ENCODE results near the gene TTC39B. TPM values are rescaled to one million over a fixed set of nuclear protein-coding genes. Genes with fewer than 3 reads are reported as not detected.

The TTC39B gene
- total RNA-seq, 1 donor from 2014 or later: 46.9 TPM

- Histone ChIP-seq H3K9me3 (no peaks in the 10 kb centered on the region), H3K4me1 (peaks cover 3% of the 10 kb centered on the region), H3K27me3 (no peaks in the 10 kb centered on the region), H3K27ac (no peak overlapping the region), H3K4me3 (no peak overlapping the region), H3K36me3 (no peaks in the 10 kb centered on the region)
- no peak for TF ChIP-seq CTCF (IDR thresholded peaks at IDR 0.05)
- intact Hi-C loops (cut with DNase I): no loop called here
- ATAC-seq (no peak), DNase-seq (no peak)
Measured at GRCh38 chr9:15158064-15158463, 149.0 kb downstream of the TTC39B start.

GRCh38 chr9:15157381-15157780 is 149.6 kb downstream of the TTC39B start:
- Histone ChIP-seq H3K27ac (no peak overlapping the region), H3K4me3 (no peak overlapping the region), H3K27me3 (no peaks in the 10 kb centered on the region), H3K36me3 (no peaks in the 10 kb centered on the region), H3K9me3 (no peaks in the 10 kb centered on the region), H3K4me1 (peaks cover 3% of the 10 kb centered on the region)
- no peak for DNase-seq
- no peak for TF ChIP-seq CTCF (IDR thresholded peaks at IDR 0.05)
- intact Hi-C loops (cut with DNase I): no loop called here
- ATAC-seq: no peak

- Histone ChIP-seq H3K27me3 (no peaks in the 10 kb centered on the region), H3K4me3 (no peak overlapping the region), H3K27ac (no peak overlapping the region), H3K36me3 (no peaks in the 10 kb centered on the region), H3K9me3 (no peaks in the 10 kb centered on the region), H3K4me1 (peaks cover 3% of the 10 kb centered on the region)
- intact Hi-C loops (cut with DNase I): no loop called here
- DNase-seq (no peak), ATAC-seq (no peak)
- no peak for TF ChIP-seq CTCF (IDR thresholded peaks at IDR 0.05)
Measured at GRCh38 chr9:15156241-15156640, 150.8 kb downstream of the TTC39B start.

GRCh38 chr9:15155826-15156225 is 151.2 kb downstream of the TTC39B start:
- Histone ChIP-seq H3K27me3 (no peaks in the 10 kb centered on the region), H3K4me3 (no peak overlapping the region), H3K4me1 (peaks cover 3% of the 10 kb centered on the region), H3K27ac (peak overlapping the region; percentile 2), H3K36me3 (no peaks in the 10 kb centered on the region), H3K9me3 (no peaks in the 10 kb centered on the region)
- DNase-seq: no peak
- no peak for TF ChIP-seq CTCF (IDR thresholded peaks at IDR 0.05)
- intact Hi-C loops (cut with DNase I): no loop called here
- ATAC-seq: no peak

GRCh38 chr9:15155323-15155722 is 151.7 kb downstream of the TTC39B start:
- Histone ChIP-seq H3K9me3 (no peaks in the 10 kb centered on the region), H3K27me3 (no peaks in the 10 kb centered on the region), H3K4me1 (peaks cover 3% of the 10 kb centered on the region), H3K4me3 (no peak overlapping the region), H3K36me3 (no peaks in the 10 kb centered on the region), H3K27ac (peak overlapping the region; percentile 2)
- DNase-seq (no peak), ATAC-seq (no peak)
- intact Hi-C loops (cut with DNase I): no loop called here
- no peak for TF ChIP-seq CTCF (IDR thresholded peaks at IDR 0.05)

- H3K27ac ChIP-seq: peak overlapping the region; percentile 2
- H3K4me1 ChIP-seq: peaks cover 3% of the 10 kb centered on the region
- no peak for DNase-seq
- H3K9me3 ChIP-seq: no peaks in the 10 kb centered on the region
- H3K4me3 ChIP-seq: no peak overlapping the region
- no peak for TF ChIP-seq CTCF (IDR thresholded peaks at IDR 0.05)
- H3K36me3 ChIP-seq: no peaks in the 10 kb centered on the region
- H3K27me3 ChIP-seq: no peaks in the 10 kb centered on the region
- intact Hi-C loops (cut with DNase I): no loop called here
- ATAC-seq: no peak
Measured at GRCh38 chr9:15154677-15155076, 152.3 kb downstream of the TTC39B start.
